ENCODE results near the gene HELZ2. TPM values are rescaled to one million over a fixed set of nuclear protein-coding genes. Genes with fewer than 3 reads are reported as not detected.
"Not testable (repeated sequence)": the region's sequence is repeated elsewhere in the genome, so short reads cannot be mapped to it uniquely, and the experiment has no call there.

The HELZ2 gene
- total RNA-seq, 2 experiments from 2014 or later, result 22.2 to 22.6 TPM

- peaks cover 4% of the 10 kb centered on the region for H3K27me3 Mint-ChIP-seq
- no peaks in the 10 kb centered on the region for H3K9me3 Mint-ChIP-seq
- no peaks in the 10 kb centered on the region for H3K36me3 Mint-ChIP-seq
- H3K27ac Mint-ChIP-seq, result no peak overlapping the region
- no peak overlapping the region for H3K4me3 Mint-ChIP-seq
- H3K4me1 Mint-ChIP-seq, result peaks cover 6% of the 10 kb centered on the region
- no peak for DNase-seq
These were observed 3.4 kb upstream of the HELZ2 start for GRCh38 chr20:63577317-63577894.

GRCh38 chr20:63576311-63576710, 2.3 kb upstream of the HELZ2 start:
- H3K4me3 Mint-ChIP-seq, result no peak overlapping the region
- no peaks in the 10 kb centered on the region for H3K36me3 Mint-ChIP-seq
- no peak overlapping the region for H3K27ac Mint-ChIP-seq
- DNase-seq, result no peak
- peaks cover 4% of the 10 kb centered on the region for H3K27me3 Mint-ChIP-seq
- peaks cover 6% of the 10 kb centered on the region for H3K4me1 Mint-ChIP-seq
- no peaks in the 10 kb centered on the region for H3K9me3 Mint-ChIP-seq

- Mint-ChIP-seq H3K27me3 (peaks cover 4% of the 10 kb centered on the region), H3K9me3 (no peaks in the 10 kb centered on the region), H3K36me3 (no peaks in the 10 kb centered on the region), H3K4me3 (no peak overlapping the region), H3K4me1 (peaks cover 2% of the 10 kb centered on the region), H3K27ac (no peak overlapping the region)
- DNase-seq, result no peak
These were observed 1.0 kb upstream of the HELZ2 start for GRCh38 chr20:63574829-63575743.

- H3K27me3 Mint-ChIP-seq, result no peaks in the 10 kb centered on the region
- peak overlapping the region; percentile 85 for H3K4me3 Mint-ChIP-seq
- peak overlapping the region; percentile 68 for H3K27ac Mint-ChIP-seq
- no peaks in the 10 kb centered on the region for H3K36me3 Mint-ChIP-seq
- H3K9me3 Mint-ChIP-seq, result no peaks in the 10 kb centered on the region
- peaks cover 6% of the 10 kb centered on the region for H3K4me1 Mint-ChIP-seq
- DNase-seq, result no peak
These were observed 350 bp downstream of the HELZ2 start for GRCh38 chr20:63573647-63574131.

- Mint-ChIP-seq H3K36me3 (no peaks in the 10 kb centered on the region), H3K4me1 (peaks cover 8% of the 10 kb centered on the region), H3K4me3 (peak overlapping the region; percentile 85), H3K27ac (peak overlapping the region; percentile 68), H3K9me3 (no peaks in the 10 kb centered on the region), H3K27me3 (no peaks in the 10 kb centered on the region)
- DNase-seq, result no peak
These were observed 1.0 kb downstream of the HELZ2 start for GRCh38 chr20:63572788-63573646.

- no peaks in the 10 kb centered on the region for H3K27me3 Mint-ChIP-seq
- H3K4me1 Mint-ChIP-seq, result peaks cover 16% of the 10 kb centered on the region
- DNase-seq, result no peak
- H3K36me3 Mint-ChIP-seq, result no peaks in the 10 kb centered on the region
- H3K9me3 Mint-ChIP-seq, result no peaks in the 10 kb centered on the region
- no peak overlapping the region for H3K27ac Mint-ChIP-seq
- no peak overlapping the region for H3K4me3 Mint-ChIP-seq
These were observed 1.8 kb downstream of the HELZ2 start for GRCh38 chr20:63572071-63572787.

- H3K4me3 Mint-ChIP-seq, H3K27ac Mint-ChIP-seq, H3K36me3 Mint-ChIP-seq, H3K27me3 Mint-ChIP-seq, DNase-seq, H3K9me3 Mint-ChIP-seq: not testable (repeated sequence)
- peaks cover 19% of the 10 kb centered on the region for H3K4me1 Mint-ChIP-seq
These were observed 3.0 kb downstream of the HELZ2 start for GRCh38 chr20:63571087-63571478.

GRCh38 chr20:63570281-63571086, 3.6 kb downstream of the HELZ2 start:
- Mint-ChIP-seq H3K4me3 (no peak overlapping the region), H3K4me1 (peaks cover 19% of the 10 kb centered on the region), H3K27me3 (no peaks in the 10 kb centered on the region), H3K36me3 (no peaks in the 10 kb centered on the region), H3K27ac (no peak overlapping the region), H3K9me3 (no peaks in the 10 kb centered on the region)
- no peak for DNase-seq

- Mint-ChIP-seq H3K4me3 (no peak overlapping the region), H3K9me3 (no peaks in the 10 kb centered on the region), H3K27me3 (no peaks in the 10 kb centered on the region), H3K27ac (no peak overlapping the region), H3K36me3 (no peaks in the 10 kb centered on the region), H3K4me1 (peaks cover 19% of the 10 kb centered on the region)
- DNase-seq, result no peak
These were observed 4.8 kb downstream of the HELZ2 start for GRCh38 chr20:63568986-63569949.

GRCh38 chr20:63568170-63568981, 5.7 kb downstream of the HELZ2 start:
- Mint-ChIP-seq H3K27me3 (no peaks in the 10 kb centered on the region), H3K27ac (peak overlapping the region; percentile 42), H3K9me3 (no peaks in the 10 kb centered on the region), H3K4me1 (peaks cover 17% of the 10 kb centered on the region), H3K4me3 (peak overlapping the region; percentile 59), H3K36me3 (no peaks in the 10 kb centered on the region)
- no peak for DNase-seq

GRCh38 chr20:63567386-63568169, 6.5 kb downstream of the HELZ2 start:
- H3K27ac Mint-ChIP-seq, result peak overlapping the region; percentile 42
- H3K36me3 Mint-ChIP-seq, result no peaks in the 10 kb centered on the region
- H3K4me3 Mint-ChIP-seq, result peak overlapping the region; percentile 59
- H3K4me1 Mint-ChIP-seq, result peaks cover 17% of the 10 kb centered on the region
- H3K9me3 Mint-ChIP-seq, result no peaks in the 10 kb centered on the region
- H3K27me3 Mint-ChIP-seq, result no peaks in the 10 kb centered on the region
- peak; percentile 67 for DNase-seq

GRCh38 chr20:63567136-63567385, 7.0 kb downstream of the HELZ2 start:
- Mint-ChIP-seq H3K4me3 (no peak overlapping the region), H3K27ac (no peak overlapping the region), H3K27me3 (no peaks in the 10 kb centered on the region), H3K9me3 (no peaks in the 10 kb centered on the region), H3K36me3 (no peaks in the 10 kb centered on the region), H3K4me1 (peaks cover 17% of the 10 kb centered on the region)
- DNase-seq, result no peak

Measured in activated naive CD8-positive, alpha-beta T cell treated with anti-CD3 and anti-CD28 coated beads for 36 hours (primary cell).